Neural progenitor cell (in vitro differentiated cells): Measurements from ENCODE around the gene SLC4A9.

Experiments
- CTCF ChIP-seq: fragments of 200-600 bp; sonication (generic); IDR thresholded peaks from 2 replicates; pipeline ENCODE4 v1.5.1; 2017; ENCODE audit warnings: antibody characterized with exemption, mild to moderate bottlenecking
- EZH2 ChIP-seq: fragments of 200-600 bp; sonication (generic); IDR thresholded peaks from 2 replicates; pipeline ENCODE4 v1.6.1; 2017; ENCODE audit warnings: antibody characterized with exemption, mild to moderate bottlenecking, moderate library complexity
- EZH2phosphoT487 ChIP-seq: fragments of 200-600 bp; sonication (generic); IDR thresholded peaks from 2 replicates; pipeline ENCODE4 v1.6.1; 2017; ENCODE audit warnings: antibody characterized with exemption

GRCh38 chr5:140322751-140323731 lies 37.0 kb upstream of the SLC4A9 start:
- TF ChIP-seq EZH2: no peak
- TF ChIP-seq CTCF: no peak
- no peak for TF ChIP-seq EZH2phosphoT487
